Muscle layer of duodenum (tissue), 2 donors: Measurements from ENCODE around the gene GRM7.

Experiments
- H3K27ac ChIP-seq: one replicate; pipeline ENCODE4 v1.7.0; 2013; ENCODE audit warnings: mild to moderate bottlenecking, low read length
- H3K27me3 ChIP-seq: one replicate; pipeline ENCODE4 v1.7.0; 2013; ENCODE audit warnings: low read depth, mild to moderate bottlenecking, control low read depth, low read length
- H3K36me3 ChIP-seq, 2 donors: one replicate each; pipeline ENCODE4 v1.7.0; 2013; ENCODE audit warnings: low read length in 2 of 2, control low read depth in 1 of 2, mild to moderate bottlenecking in 1 of 2; ENCODE audit not compliant: insufficient read depth in 2 of 2, control insufficient read depth in 1 of 2
- H3K4me1 ChIP-seq, 2 donors: one replicate each; pipeline ENCODE4 v1.7.0; 2013; ENCODE audit warnings: low read length in 2 of 2, mild to moderate bottlenecking in 2 of 2, control low read depth in 1 of 2, moderate library complexity in 1 of 2; ENCODE audit not compliant: insufficient read depth in 2 of 2, control insufficient read depth in 1 of 2
- H3K4me3 ChIP-seq, 2 donors: one replicate each; pipeline ENCODE4 v1.7.0; 2013; ENCODE audit warnings: low read length in 2 of 2, low read depth in 1 of 2, mild to moderate bottlenecking in 1 of 2
- H3K9me3 ChIP-seq, 2 donors: one replicate each; pipeline ENCODE4 v1.7.0; 2013; ENCODE audit warnings: low read length in 2 of 2, control low read depth in 1 of 2, mild to moderate bottlenecking in 1 of 2; ENCODE audit not compliant: control insufficient read depth in 1 of 2
- donor health status: healthy.

The GRM7 gene

GRCh38 chr3:7721869-7722268 lies 861.0 kb downstream of the GRM7 start:
- Histone ChIP-seq H3K27ac (no peak overlapping the region), H3K27me3 (no peaks in the 10 kb centered on the region), H3K9me3 (no peaks in the 10 kb centered on the region), H3K4me3 (no peak overlapping the region), H3K36me3 (no peaks in the 10 kb centered on the region), H3K4me1 (no peaks in the 10 kb centered on the region)

- H3K27ac ChIP-seq, result no peak overlapping the region
- H3K27me3 ChIP-seq, result no peaks in the 10 kb centered on the region
- no peak overlapping the region for H3K4me3 ChIP-seq
- no peaks in the 10 kb centered on the region for H3K9me3 ChIP-seq
- no peaks in the 10 kb centered on the region for H3K36me3 ChIP-seq
- H3K4me1 ChIP-seq, result no peaks in the 10 kb centered on the region
These were observed 867.9 kb downstream of the GRM7 start for GRCh38 chr3:7728566-7729519.

GRCh38 chr3:7733933-7734332 lies 873.0 kb downstream of the GRM7 start:
- Histone ChIP-seq H3K27me3 (no peaks in the 10 kb centered on the region), H3K4me3 (no peak overlapping the region), H3K9me3 (no peaks in the 10 kb centered on the region), H3K27ac (no peak overlapping the region), H3K4me1 (no peaks in the 10 kb centered on the region), H3K36me3 (no peaks in the 10 kb centered on the region)

GRCh38 chr3:7734456-7734855 lies 873.5 kb downstream of the GRM7 start:
- no peaks in the 10 kb centered on the region for H3K27me3 ChIP-seq
- H3K27ac ChIP-seq, result no peak overlapping the region
- H3K9me3 ChIP-seq, result no peaks in the 10 kb centered on the region
- H3K4me3 ChIP-seq, result no peak overlapping the region
- no peaks in the 10 kb centered on the region for H3K36me3 ChIP-seq
- H3K4me1 ChIP-seq, result no peaks in the 10 kb centered on the region

- no peaks in the 10 kb centered on the region for H3K27me3 ChIP-seq
- H3K4me3 ChIP-seq, result no peak overlapping the region
- H3K9me3 ChIP-seq, result no peaks in the 10 kb centered on the region
- H3K27ac ChIP-seq, result no peak overlapping the region
- no peaks in the 10 kb centered on the region for H3K4me1 ChIP-seq
- H3K36me3 ChIP-seq, result no peaks in the 10 kb centered on the region
These were observed 876.3 kb downstream of the GRM7 start for GRCh38 chr3:7737263-7737662.

GRCh38 chr3:7739754-7740153 lies 878.8 kb downstream of the GRM7 start:
- Histone ChIP-seq H3K4me1 (no peaks in the 10 kb centered on the region), H3K27ac (no peak overlapping the region), H3K9me3 (no peaks in the 10 kb centered on the region), H3K4me3 (no peak overlapping the region), H3K36me3 (no peaks in the 10 kb centered on the region), H3K27me3 (no peaks in the 10 kb centered on the region)

- H3K27me3 ChIP-seq, result no peaks in the 10 kb centered on the region
- H3K4me3 ChIP-seq, result no peak overlapping the region
- H3K36me3 ChIP-seq, result no peaks in the 10 kb centered on the region
- H3K27ac ChIP-seq, result no peak overlapping the region
- no peaks in the 10 kb centered on the region for H3K4me1 ChIP-seq
- H3K9me3 ChIP-seq, result no peaks in the 10 kb centered on the region
These were observed 879.5 kb downstream of the GRM7 start for GRCh38 chr3:7740458-7740857.

DNA sequence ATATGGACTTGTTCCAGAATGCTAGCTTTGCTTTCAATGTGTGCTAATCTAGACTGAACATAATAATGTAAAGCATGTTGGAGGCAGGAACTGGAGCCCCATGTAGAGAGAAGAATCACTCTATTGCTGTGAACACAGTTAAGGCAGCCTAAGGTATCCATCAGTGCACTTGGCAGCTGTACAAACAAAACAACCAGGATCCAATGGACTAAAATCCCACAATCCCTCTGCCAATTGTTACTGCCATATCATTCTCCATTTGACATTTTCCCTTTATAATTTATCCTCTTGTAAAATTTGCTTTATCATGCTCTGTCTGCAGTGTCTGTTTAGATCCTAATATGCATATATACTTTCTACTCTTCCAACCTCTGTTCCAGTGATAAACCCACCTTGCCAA lies 883.9 kb downstream of the GRM7 start:
- H3K4me1 ChIP-seq, result no peaks in the 10 kb centered on the region

GRCh38 chr3:7745711-7746110 lies 884.8 kb downstream of the GRM7 start:
- H3K4me3 ChIP-seq, result no peak overlapping the region
- no peak overlapping the region for H3K27ac ChIP-seq
- no peaks in the 10 kb centered on the region for H3K36me3 ChIP-seq
- H3K9me3 ChIP-seq, result no peaks in the 10 kb centered on the region
- no peaks in the 10 kb centered on the region for H3K27me3 ChIP-seq
- no peaks in the 10 kb centered on the region for H3K4me1 ChIP-seq

More for the DNA sequence above, 883.9 kb downstream of the GRM7 start:
- Histone ChIP-seq H3K9me3 (no peaks in the 10 kb centered on the region), H3K36me3 (no peaks in the 10 kb centered on the region), H3K27me3 (no peaks in the 10 kb centered on the region), H3K27ac (no peak overlapping the region), H3K4me3 (no peak overlapping the region)

GRCh38 chr3:7749931-7750695 lies 889.2 kb downstream of the GRM7 start:
- Histone ChIP-seq H3K27ac (no peak overlapping the region), H3K4me3 (no peak overlapping the region), H3K36me3 (no peaks in the 10 kb centered on the region), H3K9me3 (no peaks in the 10 kb centered on the region), H3K27me3 (no peaks in the 10 kb centered on the region), H3K4me1 (no peaks in the 10 kb centered on the region)

- Histone ChIP-seq H3K36me3 (no peaks in the 10 kb centered on the region), H3K27ac (no peak overlapping the region), H3K27me3 (no peaks in the 10 kb centered on the region), H3K4me1 (no peaks in the 10 kb centered on the region), H3K4me3 (no peak overlapping the region), H3K9me3 (no peaks in the 10 kb centered on the region)
These were observed 891.1 kb downstream of the GRM7 start for GRCh38 chr3:7752005-7752404.
